ENCODE results near the gene TOMM20L.

GRCh38 chr14:58395812-58396788 is at the start of gene TOMM20L:
- TF ChIP-seq EP300 (IDR thresholded peaks at IDR 0.05; ENCODE audit: borderline replicate concordance) (no peak), CREB1 (IDR thresholded peaks at IDR 0.05; ENCODE audit: low read depth) (no peak), RAD21 (IDR thresholded peaks at IDR 0.05; ENCODE audit: low read depth) (peak; percentile 37; the same call in 1 of the 2 replicates), MAX (IDR thresholded peaks at IDR 0.05) (peak; percentile 93), NFIC (IDR thresholded peaks at IDR 0.05) (no peak), YY1 (IDR thresholded peaks at IDR 0.05; ENCODE audit: low read depth) (no peak), FOXM1 (IDR thresholded peaks at IDR 0.05; ENCODE audit: borderline replicate concordance, low read depth) (no peak), REST (IDR thresholded peaks at IDR 0.05; ENCODE audit: low read depth) (no peak), TEAD4 (IDR thresholded peaks at IDR 0.05) (no peak), CEBPB (IDR thresholded peaks at IDR 0.05) (no peak), TCF12 (IDR thresholded peaks at IDR 0.05; ENCODE audit: low read depth) (no peak), TAF1 (IDR thresholded peaks at IDR 0.05; ENCODE audit: low read depth) (no peak)
